ENCODE measurements around the gene NEK11.
A peak's percentile ranks its signal among the peaks of the same experiment; 100 is the strongest.
"Not testable (repeated sequence)": the region's sequence is repeated elsewhere in the genome, so short reads cannot be mapped to it uniquely, and the experiment has no call there.

Gene NEK11

GRCh38 chr3:131315162-131315561 is 288.5 kb downstream of the NEK11 start:
- DNase-seq: no peak

- DNase-seq: no peak
These were observed 291.0 kb downstream of the NEK11 start for GRCh38 chr3:131317667-131318066.

DNA sequence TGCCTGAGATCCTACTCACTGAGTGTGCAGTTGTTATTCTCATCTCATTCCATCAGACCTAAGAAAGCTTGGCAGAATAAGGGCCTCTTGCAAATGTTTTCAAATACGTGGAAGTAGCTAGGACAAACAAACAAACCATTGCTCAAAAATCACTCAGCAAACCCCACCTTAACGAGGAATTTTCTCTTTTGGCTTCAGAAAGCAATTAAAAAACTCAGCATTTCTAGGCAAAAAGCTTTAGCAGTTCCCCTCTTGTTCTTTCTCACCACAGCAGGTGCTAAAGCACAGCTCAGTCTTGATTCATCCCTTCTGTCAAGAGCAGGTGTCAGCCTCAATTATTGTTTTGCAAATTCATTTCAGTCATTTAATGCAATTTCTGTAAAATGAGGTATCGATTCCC is 296.3 kb downstream of the NEK11 start:
- no peak for DNase-seq

- no peak for DNase-seq
These were observed 297.1 kb downstream of the NEK11 start for GRCh38 chr3:131323792-131324191.

GRCh38 chr3:131324923-131325322 is 298.2 kb downstream of the NEK11 start:
- DNase-seq: no peak

DNA sequence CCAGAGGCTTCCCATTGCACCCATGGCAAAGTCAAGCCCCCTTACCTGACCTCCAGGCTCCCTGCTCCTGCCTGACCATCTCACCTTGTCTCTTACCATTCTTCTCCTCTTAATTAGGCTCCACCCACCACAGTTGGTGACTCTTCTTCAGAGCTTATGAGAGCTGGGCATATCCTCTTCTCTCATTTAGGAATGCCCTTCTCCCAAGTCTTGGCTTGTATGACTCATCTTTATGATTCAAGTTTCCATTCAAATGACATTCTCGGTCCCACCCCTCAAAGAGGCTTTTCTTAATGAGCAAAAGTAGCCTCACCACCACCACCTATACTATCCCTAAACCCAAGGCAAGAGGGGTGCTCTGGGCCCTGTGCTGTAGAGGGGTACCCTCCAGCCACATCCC is 299.6 kb downstream of the NEK11 start:
- DNase-seq: no peak

- DNase-seq: peak in 1 of 2 donors; percentile 25
These were observed 302.0 kb downstream of the NEK11 start for GRCh38 chr3:131328721-131329120.

GRCh38 chr3:131329774-131330173 is 303.1 kb downstream of the NEK11 start:
- no peak for DNase-seq

GRCh38 chr3:131331456-131332085 is 304.9 kb downstream of the NEK11 start:
- not testable (repeated sequence) for DNase-seq

GRCh38 chr3:131338948-131339640 is 312.4 kb downstream of the NEK11 start:
- DNase-seq: no peak

DNA sequence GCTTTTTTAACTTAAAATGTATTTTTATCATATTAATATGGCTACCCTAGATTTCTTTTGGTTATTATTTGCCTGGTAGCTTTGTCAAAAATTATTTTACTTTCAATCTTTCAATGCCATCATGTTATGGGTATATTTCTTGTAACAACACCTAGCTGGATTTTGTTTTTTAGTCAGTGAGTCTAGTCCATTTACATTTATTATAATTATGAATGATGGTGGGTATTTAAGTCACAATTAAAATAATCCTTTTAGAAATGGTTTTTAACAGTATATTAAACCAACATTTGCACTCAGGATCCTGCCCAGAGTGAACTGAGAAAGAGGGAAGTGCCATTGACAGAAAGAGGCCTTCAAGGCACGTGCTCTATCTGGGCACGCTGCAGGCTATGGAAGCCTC is 315.1 kb downstream of the NEK11 start:
- no peak for DNase-seq

DNA sequence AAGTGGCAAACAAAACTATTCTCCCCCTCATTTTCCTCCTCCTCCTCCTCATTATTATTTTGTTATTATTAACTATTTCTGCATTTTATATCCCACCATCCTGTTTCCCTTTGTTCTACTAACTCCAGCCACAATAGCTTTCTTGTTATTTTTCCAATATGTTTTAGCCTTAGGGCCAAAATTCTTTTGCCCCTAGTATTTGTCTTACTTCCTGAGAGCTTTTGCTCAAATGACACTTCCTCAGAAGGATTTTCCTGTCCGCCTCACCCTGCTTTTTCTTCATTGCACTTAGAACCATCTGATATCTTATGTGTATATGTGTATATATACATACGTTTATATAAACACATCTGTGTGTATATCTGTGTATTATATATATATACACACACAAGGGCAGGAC is 322.2 kb downstream of the NEK11 start:
- no peak for DNase-seq

DNA sequence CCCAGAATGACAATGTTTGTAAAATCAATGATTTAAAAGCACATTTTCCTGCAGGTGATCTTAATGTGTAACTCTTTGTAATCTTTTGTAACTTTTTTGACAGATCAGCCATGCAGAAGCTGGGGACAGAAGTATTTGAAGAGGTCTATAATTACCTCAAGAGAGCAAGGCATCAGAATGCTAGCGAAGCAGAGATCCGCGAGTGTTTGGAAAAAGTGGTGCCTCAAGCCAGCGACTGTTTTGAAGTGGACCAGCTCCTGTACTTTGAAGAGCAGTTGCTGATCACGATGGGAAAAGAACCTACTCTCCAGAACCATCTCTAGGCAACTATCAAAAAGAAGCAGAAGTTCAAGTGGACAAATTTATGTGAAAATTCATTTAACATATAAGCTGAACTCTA is 322.8 kb downstream of the NEK11 start:
- no peak for DNase-seq

GRCh38 chr3:131349946-131350347 is 323.3 kb downstream of the NEK11 start:
- no peak for DNase-seq

GRCh38 chr3:131350506-131350905 is 323.8 kb downstream of the NEK11 start:
- DNase-seq: no peak

DNA sequence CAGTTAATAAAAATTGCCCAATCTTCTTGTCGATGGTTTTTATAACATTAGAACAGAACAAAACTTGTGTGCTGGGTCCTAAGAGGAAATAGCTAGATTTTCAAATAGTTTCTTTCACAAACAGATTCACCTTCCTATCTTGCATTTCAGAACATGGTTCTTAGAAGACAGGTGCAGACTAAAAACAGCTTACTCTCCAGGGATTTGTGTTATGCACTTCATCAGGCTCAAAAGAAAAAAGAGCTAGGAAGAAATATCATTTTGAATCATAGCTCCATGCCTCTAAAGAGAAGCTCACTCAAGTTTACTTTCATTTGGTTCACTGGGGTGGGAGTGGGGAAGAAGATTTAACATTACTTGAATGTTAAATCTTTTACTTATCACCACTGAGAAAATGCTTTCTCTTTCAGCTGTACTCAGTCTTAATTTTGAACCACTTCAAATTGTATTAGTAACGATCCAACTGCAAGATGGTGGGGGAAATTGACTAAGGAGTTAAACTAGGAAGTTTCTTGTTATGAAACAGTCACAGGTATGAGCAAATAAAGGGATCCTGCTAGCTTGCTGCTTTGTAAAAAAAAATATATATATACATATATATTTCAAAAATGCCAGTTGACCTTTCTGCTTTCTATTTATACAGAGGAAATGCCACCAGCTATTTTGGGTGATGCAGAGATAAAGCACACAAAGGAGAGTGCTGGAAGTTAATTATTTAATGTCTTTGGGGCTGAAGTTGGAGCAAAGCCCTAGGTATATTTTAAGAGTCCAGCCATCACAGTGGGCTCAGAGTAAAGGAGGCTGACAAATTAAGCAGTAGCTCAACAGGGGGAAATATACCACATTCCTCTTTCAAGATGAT is 326.6 kb downstream of the NEK11 start:
- no peak for DNase-seq

DNA sequence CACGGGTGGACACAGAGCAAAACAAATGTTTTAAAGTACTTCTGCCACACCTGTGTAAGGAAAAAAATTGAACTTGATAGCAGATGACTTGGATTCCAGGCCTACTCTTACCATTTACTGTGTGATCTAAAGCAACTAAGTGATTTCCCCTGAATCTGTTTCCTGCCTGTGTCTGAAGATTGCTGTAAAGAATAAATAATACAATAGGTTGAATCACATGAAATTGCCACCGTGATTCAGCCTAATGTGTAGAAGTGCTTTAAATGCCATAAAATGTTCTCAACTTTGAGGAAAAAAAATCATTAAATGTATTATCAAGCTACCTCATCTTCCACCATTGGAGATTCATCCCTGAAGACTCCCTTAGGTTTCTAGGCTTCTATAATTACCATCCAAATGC is 327.3 kb downstream of the NEK11 start:
- no peak for DNase-seq

DNA sequence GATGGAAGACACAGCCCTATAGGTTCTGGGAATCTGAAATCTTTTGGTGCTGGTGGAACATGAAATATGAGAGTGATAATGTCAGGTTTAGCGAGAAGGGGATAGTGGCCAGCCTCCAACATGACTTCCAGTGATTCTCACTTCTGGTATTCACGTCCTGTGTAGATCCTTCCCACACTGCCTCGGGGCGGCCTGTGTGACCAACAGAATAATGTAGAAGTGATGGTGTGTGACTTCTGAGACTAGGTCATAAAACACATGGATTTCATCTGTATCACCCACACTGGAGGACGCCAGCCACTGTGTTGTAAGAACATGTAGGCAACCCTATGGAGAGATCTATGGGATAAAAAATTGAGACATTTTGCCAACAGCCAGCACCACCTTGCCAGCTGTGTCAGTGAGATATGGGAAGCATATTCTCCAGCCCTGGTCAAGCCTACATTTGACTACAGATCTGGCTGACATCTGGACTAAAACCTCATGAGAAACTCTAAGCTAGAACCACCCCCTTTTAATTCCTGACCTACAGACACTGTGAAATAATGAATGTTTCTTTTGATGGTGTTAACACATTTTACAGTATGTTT is 329.4 kb downstream of the NEK11 start:
- no peak for DNase-seq

- no peak for DNase-seq
These were observed 330.6 kb downstream of the NEK11 start for GRCh38 chr3:131357275-131357674.

DNA sequence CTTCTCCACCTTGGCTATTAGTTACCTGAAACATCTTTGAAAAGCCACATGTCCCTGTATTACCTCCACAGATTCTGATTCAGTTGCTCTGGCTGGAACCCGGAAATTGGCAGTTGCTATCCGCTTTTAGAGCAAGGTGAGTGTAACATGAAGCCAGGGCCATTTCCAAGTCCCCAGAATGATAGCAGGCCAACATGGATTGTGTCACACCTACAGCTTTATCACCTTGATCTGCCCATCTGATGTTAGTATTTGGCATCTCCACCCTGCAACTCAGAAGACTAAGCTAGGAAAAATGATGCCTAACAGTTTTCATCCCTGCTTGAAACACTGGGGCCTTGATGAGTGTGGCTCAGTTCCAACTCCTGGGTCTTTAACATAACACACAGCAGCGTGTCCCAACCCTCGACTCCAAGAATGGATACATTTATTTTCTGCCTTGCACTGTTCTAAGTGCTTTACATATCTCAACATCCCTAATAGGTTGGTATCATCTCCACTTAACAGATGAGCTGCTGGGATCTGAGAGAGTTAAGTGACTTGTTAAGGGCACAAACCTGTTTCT is 333.6 kb downstream of the NEK11 start:
- DNase-seq: no peak

- not testable (repeated sequence) for DNase-seq
These were observed 334.4 kb downstream of the NEK11 start for GRCh38 chr3:131361066-131361463.

DNA sequence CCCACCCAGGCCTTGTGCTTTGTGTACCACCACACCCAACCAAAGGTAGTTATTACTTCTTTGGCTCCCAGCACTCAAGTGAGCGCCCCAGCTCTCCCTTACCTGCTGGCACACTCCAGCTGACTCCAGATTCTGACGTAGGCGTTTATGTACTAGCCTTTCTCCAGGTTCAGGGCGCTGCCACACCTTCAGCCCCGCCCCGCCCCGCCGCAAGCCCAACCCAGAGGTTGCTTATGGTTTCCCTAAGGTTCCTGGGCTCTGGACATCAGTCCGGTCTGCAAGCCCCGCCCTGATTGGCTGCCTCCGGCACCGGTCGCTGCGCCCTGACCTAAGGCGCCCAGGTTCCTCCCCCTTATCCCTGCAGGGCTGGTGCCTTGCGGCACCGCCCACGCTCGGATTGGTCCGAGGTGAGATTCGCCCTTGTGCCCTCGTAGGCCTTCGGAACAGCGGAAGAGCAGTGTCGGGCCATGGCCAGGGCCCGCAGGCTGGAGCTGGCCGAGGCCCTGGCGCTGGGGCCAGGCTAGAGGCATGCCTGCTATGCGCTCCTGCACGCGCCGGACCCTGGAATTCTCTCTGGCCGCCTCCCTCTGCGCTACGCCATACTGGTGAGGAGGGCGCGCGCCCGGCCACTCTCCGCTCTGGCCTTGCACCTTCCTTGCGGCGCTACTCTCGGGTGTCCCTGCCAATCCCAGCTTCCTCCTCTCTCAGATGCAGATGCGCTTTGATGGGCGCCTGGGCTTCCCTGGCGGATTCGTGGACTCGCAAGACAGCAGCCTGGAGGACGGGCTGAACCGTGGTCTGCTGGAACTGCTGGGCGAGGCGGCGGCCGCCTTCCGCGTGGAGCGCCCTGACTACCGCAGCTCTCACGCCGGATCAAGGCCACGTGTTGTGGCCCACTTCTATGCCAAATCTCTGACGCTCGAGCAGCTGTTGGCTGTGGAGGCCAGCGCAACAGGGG is 335.1 kb downstream of the NEK11 start:
- peak in 1 of 2 donors; percentile 27 for DNase-seq

Data from hippocampal formation (tissue), 2 donors.